ENCODE measurements around the gene UGT1A4. TPM values are rescaled to one million over a fixed set of nuclear protein-coding genes. Genes with fewer than 3 reads are reported as not detected.
A peak's percentile ranks its signal among the peaks of the same experiment; 100 is the strongest.

Gene UGT1A4
- total RNA-seq, 1 donor from 2014 or later = not detected

- peak in 1 of 2 donors; percentile 41 for DNase-seq (ENCODE audit: low spot score in 2 of 2)
- intact Hi-C loops (cut with DNase I) = no loop called here
Observed at GRCh38 chr2:233813236-233814055, 94.9 kb downstream of the UGT1A4 start.

GRCh38 chr2:233814056-233814835 lies 95.7 kb downstream of the UGT1A4 start:
- H3K27ac ChIP-seq = no peak overlapping the region
- no peak for DNase-seq (ENCODE audit: low spot score in 2 of 2)
- H3K9me3 ChIP-seq = no peaks in the 10 kb centered on the region
- no peaks in the 10 kb centered on the region for H3K36me3 ChIP-seq
- H3K4me1 ChIP-seq = no peaks in the 10 kb centered on the region
- intact Hi-C loops (cut with DNase I) = no loop called here
- no peaks in the 10 kb centered on the region for H3K27me3 ChIP-seq
- no peak overlapping the region for H3K4me3 ChIP-seq
- TF ChIP-seq, protein P1, sequence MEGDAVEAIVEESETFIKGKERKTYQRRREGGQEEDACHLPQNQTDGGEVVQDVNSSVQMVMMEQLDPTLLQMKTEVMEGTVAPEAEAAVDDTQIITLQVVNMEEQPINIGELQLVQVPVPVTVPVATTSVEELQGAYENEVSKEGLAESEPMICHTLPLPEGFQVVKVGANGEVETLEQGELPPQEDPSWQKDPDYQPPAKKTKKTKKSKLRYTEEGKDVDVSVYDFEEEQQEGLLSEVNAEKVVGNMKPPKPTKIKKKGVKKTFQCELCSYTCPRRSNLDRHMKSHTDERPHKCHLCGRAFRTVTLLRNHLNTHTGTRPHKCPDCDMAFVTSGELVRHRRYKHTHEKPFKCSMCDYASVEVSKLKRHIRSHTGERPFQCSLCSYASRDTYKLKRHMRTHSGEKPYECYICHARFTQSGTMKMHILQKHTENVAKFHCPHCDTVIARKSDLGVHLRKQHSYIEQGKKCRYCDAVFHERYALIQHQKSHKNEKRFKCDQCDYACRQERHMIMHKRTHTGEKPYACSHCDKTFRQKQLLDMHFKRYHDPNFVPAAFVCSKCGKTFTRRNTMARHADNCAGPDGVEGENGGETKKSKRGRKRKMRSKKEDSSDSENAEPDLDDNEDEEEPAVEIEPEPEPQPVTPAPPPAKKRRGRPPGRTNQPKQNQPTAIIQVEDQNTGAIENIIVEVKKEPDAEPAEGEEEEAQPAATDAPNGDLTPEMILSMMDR (IDR thresholded peaks at IDR 0.05) = no peak

More at GRCh38 chr2:233813236-233814055, 94.9 kb downstream of the UGT1A4 start:
- H3K9me3 ChIP-seq = no peaks in the 10 kb centered on the region
- no peaks in the 10 kb centered on the region for H3K27me3 ChIP-seq
- H3K27ac ChIP-seq = no peak overlapping the region
- no peaks in the 10 kb centered on the region for H3K36me3 ChIP-seq
- no peaks in the 10 kb centered on the region for H3K4me1 ChIP-seq
- TF ChIP-seq, protein P1 (IDR thresholded peaks at IDR 0.05) = no peak
- no peak overlapping the region for H3K4me3 ChIP-seq

DNA sequence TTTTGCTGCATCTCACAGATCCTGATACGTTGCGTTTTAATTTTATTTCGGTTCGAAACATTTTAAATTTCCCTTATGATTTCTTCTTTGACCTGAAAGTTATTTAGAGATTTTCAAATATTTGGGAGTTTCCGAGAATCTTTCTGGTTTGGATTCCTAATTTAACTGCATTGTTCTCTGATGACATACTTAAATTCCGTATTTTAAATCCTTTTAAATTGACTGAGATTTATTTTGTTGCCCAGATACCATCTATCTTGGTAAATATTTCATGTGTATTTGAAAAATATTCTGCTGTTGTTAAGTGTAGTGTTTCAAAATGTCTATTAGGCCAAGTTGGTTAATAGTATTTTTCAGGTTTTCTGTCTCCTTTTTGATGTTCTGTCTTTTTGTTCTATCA lies 97.3 kb downstream of the UGT1A4 start:
- intact Hi-C loops (cut with DNase I) = no loop called here
- Histone ChIP-seq H3K36me3 (no peaks in the 10 kb centered on the region), H3K27me3 (no peaks in the 10 kb centered on the region), H3K27ac (no peak overlapping the region), H3K9me3 (no peaks in the 10 kb centered on the region), H3K4me3 (no peak overlapping the region), H3K4me1 (no peaks in the 10 kb centered on the region)
- TF ChIP-seq, protein P1 (IDR thresholded peaks at IDR 0.05) = no peak
- DNase-seq (ENCODE audit: low spot score in 2 of 2) = no peak

DNA sequence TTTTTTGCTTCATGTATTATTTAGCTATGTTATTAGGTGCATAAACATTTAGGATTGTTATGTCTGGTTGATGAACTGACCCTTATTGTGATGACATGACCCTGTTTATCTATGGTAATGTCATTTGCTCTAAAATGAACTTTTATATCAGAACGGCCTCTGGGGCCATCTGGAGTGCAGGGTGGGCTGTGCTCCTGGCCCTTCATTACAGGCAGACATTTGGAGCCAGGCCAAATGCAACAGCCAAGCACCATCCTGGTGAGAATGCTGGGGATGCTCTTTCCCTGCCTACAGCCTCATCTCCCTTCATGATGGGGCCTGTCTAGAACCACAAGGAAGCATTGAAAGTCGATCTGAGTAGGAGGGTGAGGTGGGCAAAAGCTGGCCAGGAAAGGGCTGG lies 97.8 kb downstream of the UGT1A4 start:
- no peaks in the 10 kb centered on the region for H3K27me3 ChIP-seq
- H3K36me3 ChIP-seq = no peaks in the 10 kb centered on the region
- no peaks in the 10 kb centered on the region for H3K4me1 ChIP-seq
- no peak overlapping the region for H3K4me3 ChIP-seq
- H3K9me3 ChIP-seq = no peaks in the 10 kb centered on the region
- intact Hi-C loops (cut with DNase I) = no loop called here
- no peak for DNase-seq (ENCODE audit: low spot score in 2 of 2)
- no peak overlapping the region for H3K27ac ChIP-seq
- TF ChIP-seq, protein P1 (IDR thresholded peaks at IDR 0.05) = no peak

GRCh38 chr2:233816771-233817170 lies 98.2 kb downstream of the UGT1A4 start:
- no peaks in the 10 kb centered on the region for H3K4me1 ChIP-seq
- TF ChIP-seq, protein P1 (IDR thresholded peaks at IDR 0.05) = no peak
- no peak for DNase-seq (ENCODE audit: low spot score in 2 of 2)
- no peaks in the 10 kb centered on the region for H3K36me3 ChIP-seq
- no peaks in the 10 kb centered on the region for H3K27me3 ChIP-seq
- no peaks in the 10 kb centered on the region for H3K9me3 ChIP-seq
- H3K4me3 ChIP-seq = no peak overlapping the region
- intact Hi-C loops (cut with DNase I) = no loop called here
- no peak overlapping the region for H3K27ac ChIP-seq
